ENCODE data around the gene GPC6. TPM values are rescaled to one million over a fixed set of nuclear protein-coding genes. Genes with fewer than 3 reads are reported as not detected.
A peak's percentile ranks its signal among the peaks of the same experiment; 100 is the strongest.

GPC6 gene
- total and polyA plus RNA-seq, 4 donors, result 5.9 to 29.1 (median 18.2) TPM

GRCh38 chr13:93951108-93951507 lies 724.5 kb downstream of the GPC6 start:
- Histone ChIP-seq H3K9me3 (ENCODE audit: control insufficient read depth in 4 of 4, low read length in 3 of 4) (no peaks in the 10 kb centered on the region), H3K36me3 (ENCODE audit: control insufficient read depth in 4 of 4, insufficient read depth in 3 of 4, low read depth in 1 of 4, low read length in 3 of 4) (no peaks in the 10 kb centered on the region)
- DNase-seq (ENCODE audit: low spot score), result no peak

GRCh38 chr13:93951951-93952350 lies 725.3 kb downstream of the GPC6 start:
- Histone ChIP-seq H3K27ac (ENCODE audit: low read depth in 1 of 2, low read length in 2 of 2) (no peak overlapping the region), H3K9me3 (ENCODE audit: control insufficient read depth in 4 of 4, low read length in 3 of 4) (no peaks in the 10 kb centered on the region), H3K27me3 (ENCODE audit: control insufficient read depth in 4 of 4, insufficient read depth in 4 of 4, low read length in 3 of 4) (no peaks in the 10 kb centered on the region), H3K36me3 (ENCODE audit: control insufficient read depth in 4 of 4, insufficient read depth in 3 of 4, low read depth in 1 of 4, low read length in 3 of 4) (no peaks in the 10 kb centered on the region), H3K9ac (ENCODE audit: low read depth in 1 of 2, low read length in 2 of 2) (no peak overlapping the region), H3K4me1 (ENCODE audit: control insufficient read depth in 4 of 4, insufficient read depth in 4 of 4, low read length in 3 of 4) (peaks cover 0 to 12% (median 4%) of the 10 kb centered on the region in 4 donors), H3K4me3 (ENCODE audit: low read depth in 1 of 3, low read length in 3 of 3) (no peak overlapping the region)
- no peak for DNase-seq (ENCODE audit: low spot score)
- 98% methylated on average over 1 of the region's 1 CpG for WGBS
- no peak for TF ChIP-seq HNF4G (IDR thresholded peaks at IDR 0.05)
- no peak for TF ChIP-seq CTCF (IDR thresholded peaks at IDR 0.05; ENCODE audit: low read depth, low read length, missing input control)
- no peak for TF ChIP-seq GABPA (IDR thresholded peaks at IDR 0.05 in 1 of 2, conservative IDR thresholded peaks at IDR 0.05 in 1 of 2)
- no peak for TF ChIP-seq HNF4A (conservative IDR thresholded peaks at IDR 0.05)

More at GRCh38 chr13:93951108-93951507, 724.5 kb downstream of the GPC6 start:
- H3K4me1 ChIP-seq (ENCODE audit: control insufficient read depth in 4 of 4, insufficient read depth in 4 of 4, low read length in 3 of 4), result peaks cover 0 to 4% (median under 1%) of the 10 kb centered on the region in 4 donors
- TF ChIP-seq REST (IDR thresholded peaks at IDR 0.05), result no peak
- TF ChIP-seq RAD21 (IDR thresholded peaks at IDR 0.05), result peak; percentile 42 to 53
- no peak overlapping the region for H3K27ac ChIP-seq (ENCODE audit: low read depth in 1 of 2, low read length in 2 of 2)
- H3K27me3 ChIP-seq (ENCODE audit: control insufficient read depth in 4 of 4, insufficient read depth in 4 of 4, low read length in 3 of 4), result no peaks in the 10 kb centered on the region
- H3K9ac ChIP-seq (ENCODE audit: low read depth in 1 of 2, low read length in 2 of 2), result no peak overlapping the region
- no peak overlapping the region for H3K4me3 ChIP-seq (ENCODE audit: low read depth in 1 of 3, low read length in 3 of 3)

- 91% methylated on average over 1 of the region's 1 CpG for WGBS
- H3K9ac ChIP-seq (ENCODE audit: low read depth in 1 of 2, low read length in 2 of 2), result no peak overlapping the region
- DNase-seq (ENCODE audit: low spot score), result no peak
- no peaks in the 10 kb centered on the region for H3K36me3 ChIP-seq (ENCODE audit: control insufficient read depth in 4 of 4, insufficient read depth in 3 of 4, low read depth in 1 of 4, low read length in 3 of 4)
- no peak overlapping the region for H3K4me3 ChIP-seq (ENCODE audit: low read depth in 1 of 3, low read length in 3 of 3)
- H3K9me3 ChIP-seq (ENCODE audit: control insufficient read depth in 4 of 4, low read length in 3 of 4), result no peaks in the 10 kb centered on the region
- peaks cover 0 to 12% (median 4%) of the 10 kb centered on the region in 4 donors for H3K4me1 ChIP-seq (ENCODE audit: control insufficient read depth in 4 of 4, insufficient read depth in 4 of 4, low read length in 3 of 4)
- no peaks in the 10 kb centered on the region for H3K27me3 ChIP-seq (ENCODE audit: control insufficient read depth in 4 of 4, insufficient read depth in 4 of 4, low read length in 3 of 4)
- no peak overlapping the region for H3K27ac ChIP-seq (ENCODE audit: low read depth in 1 of 2, low read length in 2 of 2)
- TF ChIP-seq JUND (IDR thresholded peaks at IDR 0.05), result no peak
- TF ChIP-seq YY1 (IDR thresholded peaks at IDR 0.05), result no peak
- no peak for TF ChIP-seq FOXA1 (IDR thresholded peaks at IDR 0.05)
- no peak for TF ChIP-seq HNF4G (IDR thresholded peaks at IDR 0.05)
- no peak for TF ChIP-seq ATF3 (IDR thresholded peaks at IDR 0.05)
- no peak for TF ChIP-seq HNF4A (conservative IDR thresholded peaks at IDR 0.05)
- TF ChIP-seq RXRA (IDR thresholded peaks at IDR 0.05), result no peak
- no peak for TF ChIP-seq ZBTB33 (IDR thresholded peaks at IDR 0.05)
- no peak for TF ChIP-seq EGR1 (IDR thresholded peaks at IDR 0.05; ENCODE audit: low read depth in 2 of 2)
- no peak for TF ChIP-seq TAF1 (conservative IDR thresholded peaks at IDR 0.05)
- no peak for TF ChIP-seq RAD21 (IDR thresholded peaks at IDR 0.05)
- TF ChIP-seq, protein P1, sequence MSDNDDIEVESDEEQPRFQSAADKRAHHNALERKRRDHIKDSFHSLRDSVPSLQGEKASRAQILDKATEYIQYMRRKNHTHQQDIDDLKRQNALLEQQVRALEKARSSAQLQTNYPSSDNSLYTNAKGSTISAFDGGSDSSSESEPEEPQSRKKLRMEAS (IDR thresholded peaks at IDR 0.05), result no peak
- TF ChIP-seq FOXA2 (IDR thresholded peaks at IDR 0.05), result no peak
- TF ChIP-seq SP1 (IDR thresholded peaks at IDR 0.05), result no peak
- no peak for TF ChIP-seq CTCF (IDR thresholded peaks at IDR 0.05; ENCODE audit: low read depth, low read length, missing input control)
Observed at GRCh38 chr13:93953841-93954240, 727.2 kb downstream of the GPC6 start.

All from liver (tissue), 9 donors.